Left lung (tissue), 10 donors: ENCODE measurements around the gene ENSA. TPM values are rescaled to one million over a fixed set of nuclear protein-coding genes. Genes with fewer than 3 reads are reported as not detected.
A peak's percentile ranks its signal among the peaks of the same experiment; 100 is the strongest.
"Not testable (repeated sequence)": the region's sequence is repeated elsewhere in the genome, so short reads cannot be mapped to it uniquely, and the experiment has no call there.

Experiments used
- ATAC-seq: fragments of 200-7000 bp; cut with Tn5 transposase; one replicate; pipeline ENCODE4 v1.9.1; 2020; ENCODE audit warnings: moderate library complexity
- DNase-seq, 4 donors: peaks; one replicate each; pipeline ENCODE4 v3.0.0-alpha.2; 2013 to 2020
- H3K27ac ChIP-seq, 2 donors: fragments of 200-600 bp; sonication (generic) in 1 of 2; one replicate each; pipeline versions ENCODE4 v1.5.0 to v1.8.0; 2020 to 2021
- H3K27me3 ChIP-seq, 2 donors: fragments of 200-600 bp; sonication (generic) in 1 of 2; one replicate each; pipeline versions ENCODE4 v1.5.0 to v1.8.0; 2020 to 2021
- H3K36me3 ChIP-seq, 2 donors: fragments of 200-600 bp; sonication (generic) in 1 of 2; one replicate each; pipeline versions ENCODE4 v1.5.0 to v1.8.0; 2020 to 2021
- H3K4me1 ChIP-seq, 2 donors: fragments of 200-600 bp; one replicate each; pipeline ENCODE4 v1.8.0; 2021
- H3K4me3 ChIP-seq, 2 donors: fragments of 200-600 bp; sonication (generic) in 1 of 2; one replicate each; pipeline versions ENCODE4 v1.5.0 to v1.8.0; 2020 to 2021; ENCODE audit warnings: mild to moderate bottlenecking in 1 of 2
- H3K9me3 ChIP-seq, 2 donors: fragments of 200-600 bp; sonication (generic) in 1 of 2; one replicate each; pipeline versions ENCODE4 v1.5.0 to v1.8.0; 2020 to 2021
- CTCF ChIP-seq, 2 donors: fragments of 200-600 bp; sonication (generic) in 1 of 2; IDR thresholded peaks; one replicate each; pipeline versions ENCODE4 v1.5.0 to v1.8.0; 2021; ENCODE audit warnings: antibody characterized with exemption in 2 of 2
- intact Hi-C, 2 donors: fragments of 100-400 bp; cut with DNase I; formaldehyde crosslinking; loops; one replicate each; pipeline versions ENCODE4 v1.11.2 to v1.14.2; 2022
- polyA plus RNA-seq, 6 donors: library from polyadenylated mRNA; unstranded; fragments of 120-200 nt; gene quantifications; one replicate each; pipeline ENCODE4 v1.2.1, GENCODE V29; 2013; ENCODE audit not compliant: insufficient read length in 6 of 6
- total RNA-seq, 2 donors: library from RNA; stranded (reverse); fragmentation: NEBNext Ultra II Directional; extraction: Animal tissue kit (Norgen Biotek cat#: 25700); gene quantifications; one replicate each; pipeline ENCODE4 v1.2.1, GENCODE V29; 2021
- donor health status: DM: no; HTN: yes; CAD: no.
- donor health status: DM: no; HTN: no; CAD: no.

ENSA gene
- total and polyA plus RNA-seq, 8 donors = 180 to 218 (median 203) TPM

GRCh38 chr1:150628766-150629114 is 672 bp downstream of the ENSA start:
- DNase-seq (no peak), ATAC-seq (no peak)
- H3K27me3 ChIP-seq = no peaks in the 10 kb centered on the region
- intact Hi-C loops = no loop called here
- no peak for TF ChIP-seq CTCF (IDR thresholded peaks at IDR 0.05)
- peak overlapping the region; percentile 69 to 79 for H3K4me3 ChIP-seq
- H3K4me1 ChIP-seq = peaks cover 8 to 45% of the 10 kb centered on the region in 2 donors
- H3K36me3 ChIP-seq = peaks cover 0 to 38% of the 10 kb centered on the region in 2 donors
- H3K9me3 ChIP-seq = no peaks in the 10 kb centered on the region
- H3K27ac ChIP-seq = peak overlapping the region; percentile 97

- peak overlapping the region; percentile 97 for H3K27ac ChIP-seq
- DNase-seq (no peak), ATAC-seq (no peak)
- no peaks in the 10 kb centered on the region for H3K27me3 ChIP-seq
- peak overlapping the region; percentile 69 to 79 for H3K4me3 ChIP-seq
- TF ChIP-seq CTCF (IDR thresholded peaks at IDR 0.05) = no peak
- peaks cover 12 to 52% of the 10 kb centered on the region in 2 donors for H3K4me1 ChIP-seq
- H3K36me3 ChIP-seq = peaks cover 0 to 46% of the 10 kb centered on the region in 2 donors
- intact Hi-C loops = no loop called here
- H3K9me3 ChIP-seq = no peaks in the 10 kb centered on the region
Observed at GRCh38 chr1:150627826-150628410, 1.5 kb downstream of the ENSA start.

GRCh38 chr1:150626150-150626549 is 3.3 kb downstream of the ENSA start:
- H3K4me3 ChIP-seq = no peak overlapping the region
- H3K36me3 ChIP-seq = peaks cover 0 to 62% of the 10 kb centered on the region in 2 donors
- H3K27me3 ChIP-seq = no peaks in the 10 kb centered on the region
- H3K9me3 ChIP-seq = no peaks in the 10 kb centered on the region
- no peak for DNase-seq
- TF ChIP-seq CTCF (IDR thresholded peaks at IDR 0.05) = no peak
- intact Hi-C loops = no loop called here
- no peak for ATAC-seq
- no peak overlapping the region for H3K27ac ChIP-seq
- peaks cover 25 to 69% of the 10 kb centered on the region in 2 donors for H3K4me1 ChIP-seq

- peaks cover 39 to 76% of the 10 kb centered on the region in 2 donors for H3K4me1 ChIP-seq
- DNase-seq, ATAC-seq, H3K4me3 ChIP-seq, H3K27me3 ChIP-seq, H3K9me3 ChIP-seq: not testable (repeated sequence)
- H3K27ac ChIP-seq = peak overlapping the region in 1 of 2 donors; percentile 53
- H3K36me3 ChIP-seq = peaks cover 0 to 70% of the 10 kb centered on the region in 2 donors
- intact Hi-C loops = loop anchor here in 1 of 2 donors (5.0 kb wide), 1 partner anchor 62 kb away; no protein-coding TSS in a partner anchor
Observed at GRCh38 chr1:150624546-150624945, 4.9 kb downstream of the ENSA start.

GRCh38 chr1:150624134-150624533 is 5.3 kb downstream of the ENSA start:
- ATAC-seq, DNase-seq, H3K9me3 ChIP-seq, H3K4me3 ChIP-seq, H3K27me3 ChIP-seq: not testable (repeated sequence)
- intact Hi-C loops = loop anchor here in 1 of 2 donors (5.0 kb wide), 1 partner anchor 62 kb away; no protein-coding TSS in a partner anchor
- H3K27ac ChIP-seq = peak overlapping the region in 1 of 2 donors; percentile 53
- H3K36me3 ChIP-seq = peaks cover 0 to 72% of the 10 kb centered on the region in 2 donors
- H3K4me1 ChIP-seq = peaks cover 39 to 80% of the 10 kb centered on the region in 2 donors

- ATAC-seq (peak; percentile 10), DNase-seq (peak in 2 of 4 donors; percentile 43 to 82)
- intact Hi-C loops = loop anchor here in 1 of 2 donors (5.0 kb wide), 1 partner anchor 60 kb away; no protein-coding TSS in a partner anchor
- Histone ChIP-seq H3K27ac (peak overlapping the region; percentile 62 to 63), H3K9me3 (no peaks in the 10 kb centered on the region), H3K4me3 (no peak overlapping the region), H3K27me3 (no peaks in the 10 kb centered on the region), H3K4me1 (peaks cover 30 to 77% of the 10 kb centered on the region in 2 donors), H3K36me3 (peaks cover 0 to 85% of the 10 kb centered on the region in 2 donors)
- TF ChIP-seq CTCF (IDR thresholded peaks at IDR 0.05) = no peak
Observed at GRCh38 chr1:150622303-150622975, 7.0 kb downstream of the ENSA start.
